ENCODE results near the gene FLACC1.

GRCh38 chr2:201327678-201328077 lies 29.5 kb downstream of the FLACC1 start:
- TF ChIP-seq ZNF274 (IDR thresholded peaks at IDR 0.05; ENCODE audit: low read depth, low read length) (no peak), SUZ12 (IDR thresholded peaks at IDR 0.05; ENCODE audit: extremely low read depth, insufficient read depth, insufficient read length) (no peak)

All from NT2/D1 (cell line).